ENCODE data around the gene IMP3.

- TF ChIP-seq, protein P1, sequence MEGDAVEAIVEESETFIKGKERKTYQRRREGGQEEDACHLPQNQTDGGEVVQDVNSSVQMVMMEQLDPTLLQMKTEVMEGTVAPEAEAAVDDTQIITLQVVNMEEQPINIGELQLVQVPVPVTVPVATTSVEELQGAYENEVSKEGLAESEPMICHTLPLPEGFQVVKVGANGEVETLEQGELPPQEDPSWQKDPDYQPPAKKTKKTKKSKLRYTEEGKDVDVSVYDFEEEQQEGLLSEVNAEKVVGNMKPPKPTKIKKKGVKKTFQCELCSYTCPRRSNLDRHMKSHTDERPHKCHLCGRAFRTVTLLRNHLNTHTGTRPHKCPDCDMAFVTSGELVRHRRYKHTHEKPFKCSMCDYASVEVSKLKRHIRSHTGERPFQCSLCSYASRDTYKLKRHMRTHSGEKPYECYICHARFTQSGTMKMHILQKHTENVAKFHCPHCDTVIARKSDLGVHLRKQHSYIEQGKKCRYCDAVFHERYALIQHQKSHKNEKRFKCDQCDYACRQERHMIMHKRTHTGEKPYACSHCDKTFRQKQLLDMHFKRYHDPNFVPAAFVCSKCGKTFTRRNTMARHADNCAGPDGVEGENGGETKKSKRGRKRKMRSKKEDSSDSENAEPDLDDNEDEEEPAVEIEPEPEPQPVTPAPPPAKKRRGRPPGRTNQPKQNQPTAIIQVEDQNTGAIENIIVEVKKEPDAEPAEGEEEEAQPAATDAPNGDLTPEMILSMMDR (IDR thresholded peaks at IDR 0.05), result no peak
- TF ChIP-seq POLR2AphosphoS5 (IDR thresholded peaks at IDR 0.05; ENCODE audit: low read depth, low read length), result no peak
Observed at GRCh38 chr15:75599401-75599800, 40.6 kb downstream of the IMP3 start.
